A549 (cell line): Measurements from ENCODE around the gene ANKRD7. TPM values are rescaled to one million over a fixed set of nuclear protein-coding genes. Genes with fewer than 3 reads are reported as not detected.

ENCODE experiments used
- ATAC-seq, 2 experiments: fragments of 200-7000 bp in 1 of 2; fragments of >200 bp in 1 of 2; cut with Nextera tagmentation in 1 of 2; cut with Tn5 transposase in 1 of 2; 3 replicates each; pipeline versions ENCODE4 v1.8.0 to v1.9.1; 2018 to 2020; ENCODE audit warnings: mild to moderate bottlenecking in 1 of 2, moderate library complexity in 1 of 2
- CTCF ChIA-PET: fragments of 300-600 bp; sonication (Branson Sonifier 250); formaldehyde crosslinking; extraction: SDS; loops from one replicate; lab custom pipeline; 2021; ENCODE audit warnings: antibody characterized with exemption, inconsistent platforms; lab: Yijun Ruan, JAX
- POLR2A ChIA-PET: fragments of 350-600 bp; formaldehyde crosslinking; extraction: SDS; loops from one replicate; lab custom pipeline; 2021; ENCODE audit warnings: antibody characterized with exemption, inconsistent platforms; lab: Yijun Ruan, JAX
- DNase-seq, 2 experiments: peaks; one replicate each; pipeline versions ENCODE4 v3.0.0 to v3.0.0-alpha.2; 2011 to 2016; ENCODE audit warnings: low read depth in 1 of 2, low spot score in 1 of 2
- FAIRE-seq: peaks from 2 replicates; lab custom pipeline; 2011; peaks lifted over from hg19 to GRCh38; lab: Jason Lieb, UNC
- H3K27ac ChIP-seq, 2 experiments: fragments of >200 bp; sonication (Bioruptor Twin); formaldehyde crosslinking; 3 replicates each; pipeline ENCODE4 v1.5.1; 2016 to 2017
- H3K4me1 ChIP-seq: fragments of >200 bp; sonication (Bioruptor Twin); formaldehyde crosslinking; 3 replicates; pipeline ENCODE4 v1.6.1; 2016
- H3K4me2 ChIP-seq: fragments of >200 bp; sonication (Bioruptor Twin); formaldehyde crosslinking; 3 replicates; pipeline ENCODE4 v1.6.1; 2016
- H3K4me3 ChIP-seq: fragments of >200 bp; sonication (Bioruptor Twin); formaldehyde crosslinking; 3 replicates; pipeline ENCODE4 v1.5.1; 2016
- H3K9me3 ChIP-seq: fragments of >200 bp; sonication (Bioruptor Twin); formaldehyde crosslinking; 3 replicates; pipeline ENCODE4 v1.6.1; 2016
- BHLHE40 ChIP-seq: IDR thresholded peaks from 2 replicates; pipeline ENCODE4 v1.6.1; 2012; ENCODE audit warnings: low read depth, low read length, inconsistent platforms
- CEBPB ChIP-seq, 2 experiments: fragments of >200 bp in 1 of 2; sonication (Bioruptor Twin) in 1 of 2; formaldehyde crosslinking in 1 of 2; IDR thresholded peaks; 2 replicates each; pipeline ENCODE4 v1.6.1; 2012 to 2016
- CHD4 ChIP-seq: fragments of 200-600 bp; sonication (generic); IDR thresholded peaks from 2 replicates; pipeline ENCODE4 v1.6.1; 2016; ENCODE audit warnings: antibody characterized with exemption, mild to moderate bottlenecking, borderline replicate concordance
- EHF ChIP-seq: fragments of 250-450 bp; sonication (Bioruptor Pico); IDR thresholded peaks from 2 replicates; pipeline ENCODE4 v1.5.0; 2020; ENCODE audit warnings: mild to moderate bottlenecking
- EHMT2 ChIP-seq: fragments of 200-600 bp; sonication (generic); IDR thresholded peaks from 2 replicates; pipeline ENCODE4 v1.6.1; 2016; ENCODE audit warnings: antibody characterized with exemption, low read depth, mild to moderate bottlenecking, moderate library complexity
- FOSB ChIP-seq: fragments of 250-450 bp; sonication (Bioruptor Pico); IDR thresholded peaks from 2 replicates; pipeline ENCODE4 v1.5.0; 2020; ENCODE audit warnings: mild to moderate bottlenecking, moderate library complexity
- HDAC2 ChIP-seq: fragments of 200-600 bp; sonication (generic); IDR thresholded peaks from 2 replicates; pipeline ENCODE4 v1.6.1; 2016
- HEYL ChIP-seq: fragments of 250-450 bp; sonication (Bioruptor Pico); IDR thresholded peaks from 2 replicates; pipeline ENCODE4 v1.8.0; 2021; ENCODE audit warnings: mild to moderate bottlenecking, moderate library complexity
- HOXB5 ChIP-seq: fragments of 250-450 bp; sonication (Bioruptor Pico); IDR thresholded peaks from 2 replicates; pipeline ENCODE4 v1.5.0; 2020; ENCODE audit warnings: mild to moderate bottlenecking, moderate library complexity
- KDM1A ChIP-seq: fragments of 200-600 bp; sonication (generic); IDR thresholded peaks from 2 replicates; pipeline ENCODE4 v1.6.1; 2016; ENCODE audit warnings: low read depth, mild to moderate bottlenecking
- KDM5A ChIP-seq: fragments of 200-600 bp; sonication (generic); IDR thresholded peaks from 2 replicates; pipeline ENCODE4 v1.6.1; 2016; ENCODE audit warnings: antibody characterized with exemption, mild to moderate bottlenecking
- MAFK ChIP-seq: fragments of 450-650 bp; IDR thresholded peaks from 2 replicates; pipeline ENCODE4 v1.6.1; 2014; ENCODE audit not compliant: partially characterized antibody
- NR3C1 ChIP-seq: fragments of >200 bp; sonication (Bioruptor Twin); formaldehyde crosslinking; IDR thresholded peaks from 3 replicates; pipeline ENCODE4 v1.6.1; 2017
- PHF8 ChIP-seq: fragments of 200-600 bp; sonication (generic); IDR thresholded peaks from 2 replicates; pipeline ENCODE4 v1.6.1; 2016; ENCODE audit warnings: low read depth, mild to moderate bottlenecking, antibody characterized with exemption, moderate library complexity, borderline replicate concordance
- RAD21 ChIP-seq, 2 experiments: fragments of >200 bp in 1 of 2; sonication (Bioruptor Twin) in 1 of 2; formaldehyde crosslinking in 1 of 2; IDR thresholded peaks in 1 of 2; conservative IDR thresholded peaks in 1 of 2; 2 replicates in 1 of 2; 3 replicates in 1 of 2; pipeline ENCODE4 v1.6.1; 2012 to 2018; ENCODE audit warnings: inconsistent platforms in 1 of 2
- RCOR1 ChIP-seq: fragments of 150-350 bp; IDR thresholded peaks from 2 replicates; pipeline ENCODE4 v1.6.1; 2014; ENCODE audit warnings: antibody characterized with exemption, low read length, low read depth
- SMC3 ChIP-seq: fragments of >200 bp; sonication (Bioruptor Twin); formaldehyde crosslinking; IDR thresholded peaks from 3 replicates; pipeline ENCODE4 v1.6.1; 2018; ENCODE audit warnings: inconsistent platforms
- TP53 ChIP-seq: fragments of 250-450 bp; sonication (Bioruptor Pico); IDR thresholded peaks from 2 replicates; pipeline ENCODE4 v1.5.0; 2021; ENCODE audit warnings: mild to moderate bottlenecking, moderate library complexity
- ZNF302 ChIP-seq: fragments of 250-450 bp; sonication (Bioruptor Pico); IDR thresholded peaks from 2 replicates; pipeline ENCODE4 v1.9.0; 2021; ENCODE audit warnings: inconsistent platforms, mild to moderate bottlenecking, moderate library complexity
- ZSCAN20 ChIP-seq: fragments of 250-450 bp; sonication (Bioruptor Pico); IDR thresholded peaks from 2 replicates; pipeline ENCODE4 v1.8.0; 2022; ENCODE audit warnings: mild to moderate bottlenecking, moderate library complexity
- WGBS: methylation state at CpG from one replicate; pipeline ENCODE4 v1.1.6; 2017; ENCODE audit errors: missing lambda C conversion rate; 5-methylcytosine and 5-hydroxymethylcytosine counted together
- polyA plus RNA-seq, 4 experiments: library from polyadenylated mRNA; depleted of rRNA in 3 of 4; stranded (reverse); fragments of >200 nt; fragmentation: RNase III in 1 of 4; extraction: RNeasy Plus Mini Kit Qiagen cat#74134 plus additional on column Dnase treatment in 1 of 4; gene quantifications; 2 replicates in 3 of 4; 3 replicates in 1 of 4; pipeline ENCODE4 v1.2.3, GENCODE V29; 2011 to 2017
- TF ChIP-seq, protein P1 (sequence below): IDR thresholded peaks from 2 replicates; pipeline ENCODE4 v1.6.1; 2012; ENCODE audit warnings: low read depth, borderline replicate concordance
- TF ChIP-seq, protein P2 (sequence below): fragments of 250-450 bp; sonication (Bioruptor Pico); IDR thresholded peaks from 2 replicates; pipeline ENCODE4 v1.5.0; 2021; ENCODE audit warnings: mild to moderate bottlenecking, moderate library complexity, borderline replicate concordance
- TF ChIP-seq, protein P3 (sequence below): fragments of 150-350 bp; IDR thresholded peaks from 2 replicates; pipeline ENCODE4 v1.6.1; 2014; ENCODE audit warnings: low read depth, mild to moderate bottlenecking, low read length
- TF ChIP-seq, protein P4 (sequence below): fragments of >200 bp; sonication (Bioruptor Twin); formaldehyde crosslinking; IDR thresholded peaks from 3 replicates; pipeline ENCODE4 v1.5.1; 2016
- TF ChIP-seq, protein P5 (sequence below): IDR thresholded peaks from 2 replicates; pipeline ENCODE4 v1.6.1; 2012
- TF ChIP-seq, protein P6 (sequence below): fragments of >200 bp; sonication (Bioruptor Twin); formaldehyde crosslinking; IDR thresholded peaks from 3 replicates; pipeline ENCODE4 v1.6.1; 2016

Gene ANKRD7
- polyA plus RNA-seq, 2 of the 4 experiments (the other 2 are of a cell fraction): 0.59 to 0.70 TPM

DNA sequence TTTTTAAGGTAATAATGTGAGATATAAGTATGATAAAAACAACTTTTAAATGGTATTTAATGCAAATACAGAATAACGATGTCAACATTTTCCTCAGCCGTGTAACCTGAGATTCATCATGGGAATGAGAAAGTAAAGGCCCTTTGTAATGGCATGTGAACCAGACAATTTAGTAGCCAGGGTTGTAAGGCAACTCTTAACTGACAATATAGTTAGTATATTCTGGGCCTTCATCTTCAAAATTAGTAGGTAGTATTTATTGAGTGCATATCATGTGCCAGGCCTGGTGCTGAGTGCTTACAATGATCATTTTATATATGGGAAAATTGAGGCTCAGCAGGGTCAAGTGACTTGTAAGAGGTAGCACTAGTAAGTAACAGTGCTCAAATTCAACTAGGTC is 29.9 kb upstream of the ANKRD7 start:
- CTCF ChIA-PET: interaction anchor here (1.1 to 1.3 kb wide), 4 partner anchors 12 to 443 kb away, joined by 3 to 6 read pairs (median 4); no protein-coding TSS in a partner anchor
- POLR2A ChIA-PET: no interaction called here
- H3K4me3 ChIP-seq: no peak overlapping the region
- H3K9me3 ChIP-seq: no peaks in the 10 kb centered on the region
- ATAC-seq: no peak
- H3K4me2 ChIP-seq: no peak overlapping the region
- H3K27ac ChIP-seq: no peak overlapping the region
- 93% methylated on average over 2 of the region's 2 CpGs for WGBS
- no peak for FAIRE-seq
- TF ChIP-seq ZSCAN20 (CRISPR knock-in tag): no peak
- TF ChIP-seq KDM5A: no peak
- TF ChIP-seq ZNF302 (CRISPR knock-in tag): no peak
- no peak for TF ChIP-seq TP53
- TF ChIP-seq FOSB (CRISPR knock-in tag): no peak
- TF ChIP-seq RCOR1: no peak
- no peak for TF ChIP-seq PHF8
- TF ChIP-seq, protein P1, sequence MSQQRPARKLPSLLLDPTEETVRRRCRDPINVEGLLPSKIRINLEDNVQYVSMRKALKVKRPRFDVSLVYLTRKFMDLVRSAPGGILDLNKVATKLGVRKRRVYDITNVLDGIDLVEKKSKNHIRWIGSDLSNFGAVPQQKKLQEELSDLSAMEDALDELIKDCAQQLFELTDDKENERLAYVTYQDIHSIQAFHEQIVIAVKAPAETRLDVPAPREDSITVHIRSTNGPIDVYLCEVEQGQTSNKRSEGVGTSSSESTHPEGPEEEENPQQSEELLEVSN: no peak
- TF ChIP-seq, protein P2, sequence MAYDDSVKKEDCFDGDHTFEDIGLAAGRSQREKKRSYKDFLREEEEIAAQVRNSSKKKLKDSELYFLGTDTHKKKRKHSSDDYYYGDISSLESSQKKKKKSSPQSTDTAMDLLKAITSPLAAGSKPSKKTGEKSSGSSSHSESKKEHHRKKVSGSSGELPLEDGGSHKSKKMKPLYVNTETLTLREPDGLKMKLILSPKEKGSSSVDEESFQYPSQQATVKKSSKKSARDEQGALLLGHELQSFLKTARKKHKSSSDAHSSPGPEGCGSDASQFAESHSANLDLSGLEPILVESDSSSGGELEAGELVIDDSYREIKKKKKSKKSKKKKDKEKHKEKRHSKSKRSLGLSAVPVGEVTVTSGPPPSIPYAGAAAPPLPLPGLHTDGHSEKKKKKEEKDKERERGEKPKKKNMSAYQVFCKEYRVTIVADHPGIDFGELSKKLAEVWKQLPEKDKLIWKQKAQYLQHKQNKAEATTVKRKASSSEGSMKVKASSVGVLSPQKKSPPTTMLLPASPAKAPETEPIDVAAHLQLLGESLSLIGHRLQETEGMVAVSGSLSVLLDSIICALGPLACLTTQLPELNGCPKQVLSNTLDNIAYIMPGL (CRISPR knock-in tag): no peak
- TF ChIP-seq CHD4: no peak
- no peak for TF ChIP-seq EHMT2
- no peak for TF ChIP-seq KDM1A
- TF ChIP-seq BHLHE40: no peak
- no peak for TF ChIP-seq HOXB5
- TF ChIP-seq, protein P3, sequence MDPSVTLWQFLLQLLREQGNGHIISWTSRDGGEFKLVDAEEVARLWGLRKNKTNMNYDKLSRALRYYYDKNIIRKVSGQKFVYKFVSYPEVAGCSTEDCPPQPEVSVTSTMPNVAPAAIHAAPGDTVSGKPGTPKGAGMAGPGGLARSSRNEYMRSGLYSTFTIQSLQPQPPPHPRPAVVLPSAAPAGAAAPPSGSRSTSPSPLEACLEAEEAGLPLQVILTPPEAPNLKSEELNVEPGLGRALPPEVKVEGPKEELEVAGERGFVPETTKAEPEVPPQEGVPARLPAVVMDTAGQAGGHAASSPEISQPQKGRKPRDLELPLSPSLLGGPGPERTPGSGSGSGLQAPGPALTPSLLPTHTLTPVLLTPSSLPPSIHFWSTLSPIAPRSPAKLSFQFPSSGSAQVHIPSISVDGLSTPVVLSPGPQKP: no peak
- TF ChIP-seq CEBPB (IDR thresholded peaks at IDR 0.05): no peak
- no peak for TF ChIP-seq MAFK
- no peak for TF ChIP-seq HDAC2
- no peaks in the 10 kb centered on the region for H3K4me1 ChIP-seq
- no peak for DNase-seq

DNA sequence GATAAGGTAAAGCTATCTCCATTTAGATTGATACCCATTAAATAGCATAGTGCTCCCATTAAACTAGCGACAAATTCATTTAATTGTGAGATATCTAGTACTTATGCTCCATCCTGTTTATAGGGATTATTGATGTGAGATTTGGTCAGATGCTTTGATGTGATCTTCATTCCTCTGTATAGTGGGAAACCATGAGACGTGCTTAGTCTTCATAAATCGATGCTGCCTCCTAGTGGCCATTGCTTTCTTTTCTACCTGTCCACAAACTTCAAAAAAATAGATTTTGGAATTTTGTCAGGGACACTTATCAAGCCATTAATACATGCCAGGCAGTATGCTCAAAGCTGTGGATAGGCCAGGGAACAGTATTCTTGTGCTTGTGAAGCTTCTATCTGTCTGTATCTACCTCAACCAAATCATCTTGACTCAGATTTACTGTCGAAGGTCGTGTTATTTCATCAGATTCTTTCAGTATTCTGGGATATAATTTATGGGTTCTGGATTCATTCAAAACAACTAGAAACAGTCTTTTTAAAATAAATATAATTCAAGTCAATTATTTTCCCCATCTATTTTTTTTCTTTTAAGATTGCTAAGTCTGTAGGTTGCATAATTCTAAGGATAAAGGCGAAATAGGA is 28.5 kb upstream of the ANKRD7 start:
- ChIA-PET POLR2A (no interaction called here), CTCF (interaction anchor here (0.7 to 1.5 kb wide), 9 partner anchors 8 to 445 kb away, joined by 3 to 8 read pairs (median 4); no protein-coding TSS in a partner anchor)

More for the DNA sequence above, 28.5 kb upstream of the ANKRD7 start:
- ATAC-seq (peak; percentile 87 to 94), FAIRE-seq (no peak), DNase-seq (peak; percentile 21 to 68)
- Histone ChIP-seq H3K9me3 (no peaks in the 10 kb centered on the region), H3K27ac (no peak overlapping the region), H3K4me1 (no peaks in the 10 kb centered on the region), H3K4me3 (no peak overlapping the region), H3K4me2 (no peak overlapping the region)
- TF ChIP-seq EHF (CRISPR knock-in tag) (no peak), CEBPB (IDR thresholded peaks at IDR 0.05) (no peak), HEYL (CRISPR knock-in tag) (no peak), RAD21 (conservative IDR thresholded peaks at IDR 0.05 in 1 of 2, IDR thresholded peaks at IDR 0.05 in 1 of 2) (peak; percentile 57 to 67), NR3C1 (no peak), SMC3 (0 out of 3 replicates have a peak, but pooled peaks have one; percentile 39), ZSCAN20 (CRISPR knock-in tag) (no peak)
- TF ChIP-seq, protein P4, sequence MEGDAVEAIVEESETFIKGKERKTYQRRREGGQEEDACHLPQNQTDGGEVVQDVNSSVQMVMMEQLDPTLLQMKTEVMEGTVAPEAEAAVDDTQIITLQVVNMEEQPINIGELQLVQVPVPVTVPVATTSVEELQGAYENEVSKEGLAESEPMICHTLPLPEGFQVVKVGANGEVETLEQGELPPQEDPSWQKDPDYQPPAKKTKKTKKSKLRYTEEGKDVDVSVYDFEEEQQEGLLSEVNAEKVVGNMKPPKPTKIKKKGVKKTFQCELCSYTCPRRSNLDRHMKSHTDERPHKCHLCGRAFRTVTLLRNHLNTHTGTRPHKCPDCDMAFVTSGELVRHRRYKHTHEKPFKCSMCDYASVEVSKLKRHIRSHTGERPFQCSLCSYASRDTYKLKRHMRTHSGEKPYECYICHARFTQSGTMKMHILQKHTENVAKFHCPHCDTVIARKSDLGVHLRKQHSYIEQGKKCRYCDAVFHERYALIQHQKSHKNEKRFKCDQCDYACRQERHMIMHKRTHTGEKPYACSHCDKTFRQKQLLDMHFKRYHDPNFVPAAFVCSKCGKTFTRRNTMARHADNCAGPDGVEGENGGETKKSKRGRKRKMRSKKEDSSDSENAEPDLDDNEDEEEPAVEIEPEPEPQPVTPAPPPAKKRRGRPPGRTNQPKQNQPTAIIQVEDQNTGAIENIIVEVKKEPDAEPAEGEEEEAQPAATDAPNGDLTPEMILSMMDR: peak; percentile 84
- TF ChIP-seq, protein P5, sequence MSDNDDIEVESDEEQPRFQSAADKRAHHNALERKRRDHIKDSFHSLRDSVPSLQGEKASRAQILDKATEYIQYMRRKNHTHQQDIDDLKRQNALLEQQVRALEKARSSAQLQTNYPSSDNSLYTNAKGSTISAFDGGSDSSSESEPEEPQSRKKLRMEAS: no peak
- TF ChIP-seq, protein P6, sequence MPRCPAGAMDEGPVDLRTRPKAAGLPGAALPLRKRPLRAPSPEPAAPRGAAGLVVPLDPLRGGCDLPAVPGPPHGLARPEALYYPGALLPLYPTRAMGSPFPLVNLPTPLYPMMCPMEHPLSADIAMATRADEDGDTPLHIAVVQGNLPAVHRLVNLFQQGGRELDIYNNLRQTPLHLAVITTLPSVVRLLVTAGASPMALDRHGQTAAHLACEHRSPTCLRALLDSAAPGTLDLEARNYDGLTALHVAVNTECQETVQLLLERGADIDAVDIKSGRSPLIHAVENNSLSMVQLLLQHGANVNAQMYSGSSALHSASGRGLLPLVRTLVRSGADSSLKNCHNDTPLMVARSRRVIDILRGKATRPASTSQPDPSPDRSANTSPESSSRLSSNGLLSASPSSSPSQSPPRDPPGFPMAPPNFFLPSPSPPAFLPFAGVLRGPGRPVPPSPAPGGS: no peak
- WGBS: 52% methylated on average over 6 of the region's 6 CpGs
